Measurements from ENCODE around the gene ADCY2.

The ADCY2 gene

DNA sequence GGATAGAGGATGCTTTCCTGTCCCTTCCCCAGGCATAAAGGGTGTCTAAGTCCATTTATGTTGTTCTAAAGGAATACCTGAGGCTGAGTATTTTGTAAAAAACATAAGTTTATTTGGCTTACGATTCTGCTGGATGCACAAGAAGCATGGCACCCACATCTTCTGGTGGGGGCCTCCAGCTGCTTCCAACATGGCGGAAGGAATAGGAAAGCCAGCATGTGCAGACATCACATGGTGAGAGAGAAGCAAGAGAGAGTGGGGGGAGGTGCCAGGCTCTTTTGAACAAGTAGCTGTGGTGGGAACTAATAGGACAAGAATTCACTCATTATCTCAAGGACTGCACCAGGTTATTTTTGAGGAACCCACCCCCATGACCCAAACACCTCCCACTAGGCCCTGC, 77.2 kb downstream of the ADCY2 start:
- no peak for DNase-seq (ENCODE audit: extremely low read depth, low read depth)
- no peak overlapping the region for H3K4me3 ChIP-seq (replicated peaks; ENCODE audit: low read depth, low read length)
- TF ChIP-seq, protein P1, sequence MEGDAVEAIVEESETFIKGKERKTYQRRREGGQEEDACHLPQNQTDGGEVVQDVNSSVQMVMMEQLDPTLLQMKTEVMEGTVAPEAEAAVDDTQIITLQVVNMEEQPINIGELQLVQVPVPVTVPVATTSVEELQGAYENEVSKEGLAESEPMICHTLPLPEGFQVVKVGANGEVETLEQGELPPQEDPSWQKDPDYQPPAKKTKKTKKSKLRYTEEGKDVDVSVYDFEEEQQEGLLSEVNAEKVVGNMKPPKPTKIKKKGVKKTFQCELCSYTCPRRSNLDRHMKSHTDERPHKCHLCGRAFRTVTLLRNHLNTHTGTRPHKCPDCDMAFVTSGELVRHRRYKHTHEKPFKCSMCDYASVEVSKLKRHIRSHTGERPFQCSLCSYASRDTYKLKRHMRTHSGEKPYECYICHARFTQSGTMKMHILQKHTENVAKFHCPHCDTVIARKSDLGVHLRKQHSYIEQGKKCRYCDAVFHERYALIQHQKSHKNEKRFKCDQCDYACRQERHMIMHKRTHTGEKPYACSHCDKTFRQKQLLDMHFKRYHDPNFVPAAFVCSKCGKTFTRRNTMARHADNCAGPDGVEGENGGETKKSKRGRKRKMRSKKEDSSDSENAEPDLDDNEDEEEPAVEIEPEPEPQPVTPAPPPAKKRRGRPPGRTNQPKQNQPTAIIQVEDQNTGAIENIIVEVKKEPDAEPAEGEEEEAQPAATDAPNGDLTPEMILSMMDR (IDR thresholded peaks at IDR 0.05; ENCODE audit: low read depth, low read length, missing control alignments): no peak

DNA sequence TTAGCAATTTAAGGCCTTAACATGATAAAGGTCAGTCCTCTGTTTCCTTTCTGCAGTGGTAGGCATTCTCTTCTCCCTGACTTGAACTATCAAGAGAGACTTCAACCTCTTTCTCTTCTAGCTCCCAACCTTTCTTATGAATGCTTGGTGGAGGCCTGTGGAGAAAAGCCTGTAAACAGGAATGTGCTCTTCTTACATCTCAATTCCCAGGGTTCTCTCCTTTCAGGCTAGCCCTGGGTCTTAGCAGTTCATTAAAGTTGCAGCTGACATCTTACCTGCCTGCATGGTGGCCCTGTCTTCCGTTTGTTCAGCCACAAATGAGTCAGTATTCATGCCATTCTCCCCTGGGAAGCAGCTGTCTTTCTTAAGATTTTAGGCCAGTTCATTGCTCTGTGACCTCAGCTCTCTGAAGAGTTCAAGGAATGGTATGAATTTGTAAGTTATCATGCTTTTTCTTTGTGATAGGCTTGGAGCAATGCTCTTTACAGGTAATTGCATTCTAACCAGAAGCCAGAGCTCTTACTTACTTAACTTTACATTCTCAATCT, 77.8 kb downstream of the ADCY2 start:
- no peak overlapping the region for H3K4me3 ChIP-seq (replicated peaks; ENCODE audit: low read depth, low read length)
- TF ChIP-seq, protein P1 (IDR thresholded peaks at IDR 0.05; ENCODE audit: low read depth, low read length, missing control alignments): no peak
- no peak for DNase-seq (ENCODE audit: extremely low read depth, low read depth)

DNA sequence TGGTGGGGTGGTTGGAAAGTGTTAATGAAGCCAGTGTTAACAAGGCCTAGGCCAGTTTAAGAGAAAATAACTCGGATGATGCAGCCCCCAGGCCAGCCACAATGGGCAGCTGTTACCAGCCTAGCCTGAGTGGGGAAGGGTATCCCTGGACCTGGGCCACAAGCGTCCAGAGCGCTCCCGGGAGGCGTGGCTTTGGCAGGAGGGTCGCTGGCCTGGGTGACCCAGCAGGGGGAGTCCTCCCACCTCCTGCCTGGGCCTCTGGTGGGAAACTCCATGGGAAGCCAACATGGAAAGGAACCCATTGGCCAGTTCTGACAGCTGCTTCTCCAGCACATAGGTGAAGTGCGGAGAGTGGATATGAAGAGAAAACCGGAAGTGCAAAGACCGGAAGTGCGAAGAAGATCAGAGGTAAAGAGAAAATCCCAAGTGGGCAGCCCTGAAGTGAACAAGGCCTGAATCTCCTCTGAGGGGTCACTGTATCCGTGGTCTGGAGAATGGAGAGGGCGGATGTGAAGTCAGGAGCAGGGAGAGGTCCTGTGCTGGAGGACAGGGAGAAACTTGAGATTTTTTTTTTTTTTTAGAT, 79.0 kb downstream of the ADCY2 start:
- no peak overlapping the region for H3K4me3 ChIP-seq (replicated peaks; ENCODE audit: low read depth, low read length)
- no peak for DNase-seq (ENCODE audit: extremely low read depth, low read depth)
- TF ChIP-seq, protein P1 (IDR thresholded peaks at IDR 0.05; ENCODE audit: low read depth, low read length, missing control alignments): no peak

DNA sequence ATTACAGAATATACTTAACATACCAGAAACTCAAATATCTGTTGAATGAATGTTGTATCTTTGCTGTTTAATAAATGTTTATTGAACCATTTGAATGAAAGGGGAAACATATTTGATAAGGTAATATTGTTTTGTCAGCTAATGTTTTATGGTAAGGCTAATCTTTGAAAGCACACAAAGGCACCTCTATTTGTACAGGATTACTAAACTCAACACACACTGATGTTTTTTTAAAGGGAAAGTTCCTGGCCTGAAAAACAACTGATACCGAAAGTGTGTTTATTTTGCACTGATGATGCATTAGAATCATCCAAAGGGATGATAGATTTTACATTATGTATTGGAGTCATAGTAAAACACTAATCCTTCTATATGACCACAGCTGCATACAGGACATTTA, 82.5 kb downstream of the ADCY2 start:
- DNase-seq (ENCODE audit: extremely low read depth, low read depth): no peak
- TF ChIP-seq, protein P1 (IDR thresholded peaks at IDR 0.05; ENCODE audit: low read depth, low read length, missing control alignments): no peak
- no peak overlapping the region for H3K4me3 ChIP-seq (replicated peaks; ENCODE audit: low read depth, low read length)

DNA sequence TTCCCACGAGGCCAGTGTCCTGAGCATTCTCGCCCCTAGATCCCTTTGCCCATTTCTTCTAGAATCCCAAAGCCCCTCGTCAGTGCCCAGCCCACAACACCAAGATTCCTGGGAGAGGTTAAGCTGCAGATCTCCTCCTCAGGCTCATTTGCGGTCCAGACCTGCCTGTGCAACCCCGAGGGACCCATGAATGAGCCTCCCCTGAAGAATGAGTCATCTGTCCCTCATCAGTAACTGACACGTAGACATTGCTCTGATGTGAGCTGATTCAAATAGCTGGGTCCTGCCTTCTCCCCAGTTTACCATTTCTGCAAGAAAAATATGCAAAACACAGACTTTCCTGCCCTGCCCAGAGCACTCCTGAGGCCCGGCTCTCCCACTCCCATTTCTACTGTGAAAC, 92.8 kb downstream of the ADCY2 start:
- no peak for DNase-seq (ENCODE audit: extremely low read depth, low read depth)
- TF ChIP-seq, protein P1 (IDR thresholded peaks at IDR 0.05; ENCODE audit: low read depth, low read length, missing control alignments): no peak
- H3K4me3 ChIP-seq (replicated peaks; ENCODE audit: low read depth, low read length): no peak overlapping the region

DNA sequence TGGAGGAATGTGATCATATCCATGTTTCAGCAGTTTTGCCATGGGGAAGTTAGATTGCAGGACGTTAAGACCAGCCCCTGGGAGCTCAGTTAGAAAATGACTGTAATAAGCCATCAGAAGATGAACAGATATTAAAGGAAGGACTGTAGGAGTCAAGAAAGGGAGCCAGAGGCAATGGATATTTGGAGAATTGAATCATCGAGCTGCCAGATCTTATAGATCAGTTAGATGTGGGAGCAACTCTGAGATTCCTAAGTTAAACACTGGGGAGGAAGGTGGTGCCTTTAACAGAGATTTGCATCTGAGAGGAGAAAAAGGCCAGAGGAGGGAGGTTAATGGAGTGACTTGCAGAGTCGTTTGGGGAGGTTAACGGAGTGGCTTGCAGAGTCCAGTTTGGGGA, 96.4 kb downstream of the ADCY2 start:
- TF ChIP-seq, protein P1 (IDR thresholded peaks at IDR 0.05; ENCODE audit: low read depth, low read length, missing control alignments): no peak
- no peak overlapping the region for H3K4me3 ChIP-seq (replicated peaks; ENCODE audit: low read depth, low read length)
- no peak for DNase-seq (ENCODE audit: extremely low read depth, low read depth)

DNA sequence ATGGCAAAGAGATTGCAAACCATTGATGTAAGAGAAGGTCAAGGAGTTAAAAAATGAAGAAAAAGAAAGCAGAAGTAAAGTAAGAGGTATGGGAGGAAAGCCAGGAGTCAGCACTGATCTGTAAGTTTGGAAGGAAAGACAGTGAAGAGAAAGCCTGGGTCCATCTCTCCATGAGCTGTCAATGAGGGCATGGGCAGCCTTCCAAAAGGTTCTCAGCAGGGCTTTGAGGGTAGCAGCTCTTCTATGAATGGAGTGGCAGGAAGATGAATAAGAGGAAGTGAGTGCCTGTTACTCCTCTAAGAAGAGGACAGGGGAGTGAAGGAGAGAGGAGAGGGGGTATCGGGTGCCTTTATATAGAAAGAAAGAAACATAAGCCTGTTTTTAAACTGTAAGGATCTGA, 97.1 kb downstream of the ADCY2 start:
- H3K4me3 ChIP-seq (replicated peaks; ENCODE audit: low read depth, low read length): no peak overlapping the region
- DNase-seq (ENCODE audit: extremely low read depth, low read depth): no peak
- TF ChIP-seq, protein P1 (IDR thresholded peaks at IDR 0.05; ENCODE audit: low read depth, low read length, missing control alignments): no peak
